ENCODE data around the gene PIR.

Gene PIR

GRCh38 chrX:15343075-15343476 is 150.1 kb downstream of the PIR start:
- no peak for DNase-seq

DNA sequence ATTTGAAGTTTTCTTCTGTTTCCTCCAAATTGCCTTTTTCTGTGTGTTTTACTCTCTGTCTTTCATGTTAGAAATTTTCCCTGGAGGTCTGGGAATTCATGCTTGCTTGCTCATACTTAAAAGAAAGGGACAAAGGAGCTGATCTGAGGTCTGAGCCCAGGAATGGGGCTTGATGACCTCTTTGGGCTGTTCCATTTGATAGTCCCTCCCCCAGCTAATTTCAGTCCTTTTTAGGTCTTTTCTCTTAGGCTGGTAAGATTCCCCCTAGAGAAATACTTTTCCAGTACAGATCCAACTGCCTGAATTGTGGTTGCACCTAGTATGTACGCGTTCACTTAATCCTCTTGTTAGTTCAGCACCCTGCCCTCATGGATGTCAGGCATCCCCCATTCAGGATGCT is 152.3 kb downstream of the PIR start:
- DNase-seq: no peak

DNA sequence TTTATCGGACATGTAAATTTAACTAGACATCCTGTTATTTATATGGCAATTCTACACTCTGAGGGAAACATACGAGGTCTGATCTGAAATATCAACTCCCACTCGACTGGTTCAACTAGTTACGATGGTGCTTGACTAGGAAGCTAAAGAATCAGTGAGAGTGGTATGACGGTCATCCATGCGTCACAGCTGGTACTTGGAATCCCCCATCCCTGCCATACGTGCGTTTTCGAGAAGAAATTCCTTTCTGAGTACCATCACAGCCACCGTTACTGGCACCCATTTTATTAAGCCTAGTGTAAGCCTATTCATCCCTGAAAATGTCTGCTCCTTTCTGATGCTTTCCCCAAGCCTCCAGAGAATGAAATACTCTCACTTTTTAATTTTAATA is 157.1 kb downstream of the PIR start:
- peak; percentile 14 for DNase-seq

DNA sequence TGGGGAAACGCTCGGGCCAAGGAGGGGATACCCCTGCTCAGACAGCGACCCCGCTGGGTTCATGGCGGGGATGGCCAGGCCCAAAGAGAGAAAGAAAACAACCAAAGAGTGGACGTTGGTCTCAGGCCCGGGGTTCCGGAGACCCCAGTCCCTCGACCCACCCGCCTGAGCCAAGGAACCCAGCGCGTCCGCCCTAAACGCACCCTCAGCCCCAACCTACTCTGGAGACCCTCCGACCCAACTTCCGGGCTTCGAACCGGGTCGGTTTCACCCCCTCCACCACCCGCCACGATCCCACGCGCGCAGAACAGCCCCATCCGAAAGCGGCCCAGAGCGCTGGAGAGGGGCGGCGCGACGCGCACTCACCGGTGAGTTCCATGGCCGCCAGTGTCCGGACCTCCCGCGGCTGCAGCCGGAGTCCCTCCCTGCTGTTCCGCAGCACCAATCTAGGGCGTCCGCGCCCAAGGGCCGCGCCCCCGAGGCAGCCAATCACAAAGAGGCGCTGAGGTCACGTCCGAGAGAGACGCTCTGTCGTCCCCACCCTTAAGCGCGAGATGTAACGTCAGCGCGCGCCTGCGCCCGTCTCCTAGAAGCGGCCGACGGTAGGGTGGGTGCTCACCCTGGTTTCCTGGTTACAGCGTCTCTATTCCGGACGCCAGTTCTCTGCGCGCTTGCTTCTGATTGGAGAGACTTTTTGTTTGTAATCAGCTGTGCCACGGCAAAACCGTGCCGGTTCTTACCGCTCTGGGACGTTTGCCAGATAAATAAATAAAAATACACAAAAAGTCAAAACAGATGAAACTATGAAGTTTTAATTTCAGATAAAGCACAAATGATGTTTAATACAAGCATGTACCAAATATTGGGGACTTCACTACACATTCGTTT is 157.8 kb downstream of the PIR start, which contains the start of gene PIGA:
TSS of gene PIGA (minus strand) at position 389 of the 888 bp plus-strand sequence. CDS start 3,593 bp downstream, outside the sequence.
- peak; percentile 84 for DNase-seq
